ACC112 (cell line): ENCODE data around the gene BTG2.

Source experiments
- H2AFZ ChIP-seq: fragments of 200-600 bp; sonication (generic); one replicate; pipeline ENCODE4 v1.6.0; 2017; ENCODE audit warnings: antibody characterized with exemption, low read length; ENCODE audit not compliant: unreplicated experiment
- H3K27ac ChIP-seq: fragments of 200-600 bp; sonication (generic); 2 replicates; pipeline ENCODE4 v1.5.1; 2014; ENCODE audit warnings: low read depth, mild to moderate bottlenecking, antibody characterized with exemption, low read length, moderate library complexity
- H3K27me3 ChIP-seq: fragments of 200-600 bp; sonication (generic); 2 replicates; pipeline ENCODE4 v1.6.1; 2014; ENCODE audit warnings: mild to moderate bottlenecking, antibody characterized with exemption, low read length, moderate library complexity, mixed read lengths; ENCODE audit not compliant: insufficient read depth
- H3K36me3 ChIP-seq: fragments of 200-600 bp; sonication (generic); 2 replicates; pipeline ENCODE4 v1.6.1; 2016; ENCODE audit warnings: mild to moderate bottlenecking, antibody characterized with exemption, low read length, moderate library complexity, mixed read lengths; ENCODE audit not compliant: insufficient read depth
- H3K4me1 ChIP-seq: fragments of 200-600 bp; sonication (generic); one replicate; pipeline ENCODE4 v1.6.1; 2016; ENCODE audit warnings: low read length, mixed read lengths; ENCODE audit not compliant: insufficient read depth, unreplicated experiment, control insufficient read depth
- H3K4me3 ChIP-seq: fragments of 200-600 bp; sonication (generic); 2 replicates; pipeline ENCODE4 v1.5.1; 2014; ENCODE audit warnings: mild to moderate bottlenecking, low read depth, low read length
- H3K79me2 ChIP-seq: fragments of 200-600 bp; sonication (generic); one replicate; pipeline ENCODE4 v1.6.0; 2016; ENCODE audit warnings: low read length; ENCODE audit not compliant: control insufficient read depth, unreplicated experiment, insufficient read depth

The BTG2 gene

GRCh38 chr1:203270448-203270847, 34.9 kb upstream of the BTG2 start:
- H3K27me3 ChIP-seq, result no peaks in the 10 kb centered on the region
- H3K4me1 ChIP-seq, result no peaks in the 10 kb centered on the region
- no peak overlapping the region for H2AFZ ChIP-seq
- no peak overlapping the region for H3K27ac ChIP-seq
- no peak overlapping the region for H3K4me3 ChIP-seq
- no peaks in the 10 kb centered on the region for H3K79me2 ChIP-seq
- no peaks in the 10 kb centered on the region for H3K36me3 ChIP-seq

DNA sequence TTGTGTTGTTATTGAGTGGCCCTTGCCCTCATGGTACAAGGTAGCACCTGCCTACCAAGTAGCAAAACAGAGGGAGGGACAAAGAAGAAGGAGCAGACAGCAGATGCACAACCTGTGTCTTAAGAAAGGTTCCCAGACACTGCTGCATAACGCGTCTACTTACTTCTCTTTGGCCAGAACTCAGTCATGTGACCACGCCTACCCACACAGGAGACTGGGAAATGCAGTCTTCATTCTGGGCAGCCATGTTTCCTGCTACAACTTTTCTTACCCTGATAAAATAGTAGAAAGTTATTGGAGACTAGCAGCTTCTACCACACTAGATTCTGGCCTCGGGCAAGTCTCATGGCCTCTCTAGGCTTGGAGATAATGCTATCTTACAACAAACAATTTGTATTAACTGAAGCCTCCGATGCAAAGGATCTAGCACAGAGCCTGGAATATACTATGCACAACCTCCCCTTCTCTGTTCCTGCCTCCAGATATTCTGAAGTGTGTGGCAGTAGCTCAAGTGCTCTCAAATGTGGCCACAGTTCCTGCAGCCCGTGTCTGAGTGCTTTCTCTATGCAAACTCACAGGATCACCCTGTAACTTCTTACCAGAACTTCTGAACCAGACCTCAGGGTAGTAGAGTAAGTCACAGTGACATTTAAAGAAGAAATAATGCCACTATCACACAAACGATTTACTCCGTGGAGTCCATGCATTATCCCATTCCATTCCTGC, 34.1 kb upstream of the BTG2 start:
- Histone ChIP-seq H3K79me2 (no peaks in the 10 kb centered on the region), H3K36me3 (no peaks in the 10 kb centered on the region), H2AFZ (peak overlapping the region; percentile 29), H3K4me3 (no peak overlapping the region), H3K27me3 (no peaks in the 10 kb centered on the region), H3K4me1 (no peaks in the 10 kb centered on the region), H3K27ac (no peak overlapping the region)

- Histone ChIP-seq H3K27me3 (no peaks in the 10 kb centered on the region), H3K79me2 (no peaks in the 10 kb centered on the region), H3K4me1 (no peaks in the 10 kb centered on the region), H2AFZ (no peak overlapping the region), H3K27ac (no peak overlapping the region), H3K36me3 (no peaks in the 10 kb centered on the region), H3K4me3 (no peak overlapping the region)
Measured at GRCh38 chr1:203271962-203272632, 33.2 kb upstream of the BTG2 start.

GRCh38 chr1:203272633-203273205, 32.6 kb upstream of the BTG2 start:
- Histone ChIP-seq H3K27ac (no peak overlapping the region), H3K4me1 (no peaks in the 10 kb centered on the region), H2AFZ (no peak overlapping the region)

DNA sequence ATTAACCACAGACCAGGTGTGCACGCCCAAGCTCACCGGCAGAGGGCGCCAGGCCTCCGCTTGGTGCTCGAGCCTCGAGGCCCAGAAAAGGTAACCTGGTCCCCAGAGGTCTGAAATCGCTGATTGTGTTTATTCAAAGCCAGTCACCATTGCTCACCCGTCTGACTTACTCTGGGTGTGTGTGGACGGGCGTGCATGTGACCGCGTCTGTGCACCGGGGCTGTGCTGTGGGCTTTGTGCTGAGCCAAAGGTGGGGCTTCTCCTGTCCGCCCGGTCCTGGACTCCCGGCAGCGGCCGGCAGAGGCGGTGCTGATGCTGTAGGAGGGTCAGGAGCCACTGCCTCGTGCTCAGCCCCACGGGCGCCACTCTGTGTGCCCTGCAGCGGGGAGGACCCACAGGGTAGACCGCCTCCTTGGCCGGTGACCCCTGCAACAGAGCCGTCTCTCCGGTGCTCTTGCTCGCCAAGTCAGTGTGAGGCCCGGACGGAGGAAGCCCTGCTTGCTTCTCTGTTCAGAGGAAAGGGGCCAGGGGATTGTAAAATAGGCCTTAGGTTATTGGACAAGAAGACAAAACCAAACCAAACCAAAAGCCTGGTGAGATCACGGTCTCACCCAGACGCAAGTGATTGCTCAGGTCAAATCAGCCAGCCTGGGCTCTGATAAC, 32.0 kb upstream of the BTG2 start:
- Histone ChIP-seq H3K27me3 (no peaks in the 10 kb centered on the region), H3K36me3 (no peaks in the 10 kb centered on the region), H3K4me1 (peaks cover 5% of the 10 kb centered on the region), H2AFZ (peak overlapping the region; percentile 44), H3K4me3 (0 out of 2 replicates have a peak overlapping the region, but pooled peaks have one; percentile 39), H3K79me2 (no peaks in the 10 kb centered on the region), H3K27ac (no peak overlapping the region)

More at GRCh38 chr1:203272633-203273205, 32.6 kb upstream of the BTG2 start:
- Histone ChIP-seq H3K79me2 (no peaks in the 10 kb centered on the region), H3K36me3 (no peaks in the 10 kb centered on the region), H3K27me3 (no peaks in the 10 kb centered on the region), H3K4me3 (0 out of 2 replicates have a peak overlapping the region, but pooled peaks have one; percentile 39)

DNA sequence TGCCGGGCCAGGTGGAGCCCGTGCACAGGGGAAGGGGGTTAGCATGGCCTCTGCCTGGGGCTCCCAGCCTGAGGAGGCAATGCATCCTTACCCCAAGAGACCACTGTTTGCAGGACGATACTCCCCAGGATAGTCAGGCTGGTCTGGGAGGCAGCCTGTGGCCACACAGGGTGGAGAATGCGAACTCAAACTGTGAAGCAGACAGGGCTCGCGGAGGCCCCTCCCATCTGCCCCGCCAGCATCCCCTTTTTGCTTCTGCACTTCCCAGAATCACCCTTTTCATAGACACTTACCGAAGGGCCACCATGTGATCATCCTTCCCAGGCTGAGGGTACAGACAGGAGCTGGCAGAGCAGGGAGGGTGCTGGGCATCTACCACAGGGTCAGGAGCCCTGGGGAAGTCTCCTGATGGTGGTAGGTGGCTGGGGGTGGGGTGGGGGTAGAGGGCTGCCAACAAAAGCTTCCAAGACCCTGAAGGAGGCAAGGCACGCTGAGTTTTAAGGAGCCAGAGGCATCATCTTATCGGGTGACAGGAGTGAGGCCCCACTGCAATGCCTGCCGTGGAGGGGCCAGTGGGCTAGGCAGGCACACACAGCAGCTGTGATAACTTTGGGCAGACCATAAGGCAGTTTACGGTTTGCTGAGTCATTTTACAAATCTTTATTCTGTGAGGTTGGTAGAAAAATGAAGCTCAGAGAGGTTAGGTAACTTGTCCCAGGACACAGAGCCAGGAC, 31.3 kb upstream of the BTG2 start:
- no peaks in the 10 kb centered on the region for H3K27me3 ChIP-seq
- no peak overlapping the region for H2AFZ ChIP-seq
- no peak overlapping the region for H3K4me3 ChIP-seq
- H3K36me3 ChIP-seq, result no peaks in the 10 kb centered on the region
- no peaks in the 10 kb centered on the region for H3K79me2 ChIP-seq
- H3K4me1 ChIP-seq, result peaks cover 12% of the 10 kb centered on the region
- H3K27ac ChIP-seq, result no peak overlapping the region

DNA sequence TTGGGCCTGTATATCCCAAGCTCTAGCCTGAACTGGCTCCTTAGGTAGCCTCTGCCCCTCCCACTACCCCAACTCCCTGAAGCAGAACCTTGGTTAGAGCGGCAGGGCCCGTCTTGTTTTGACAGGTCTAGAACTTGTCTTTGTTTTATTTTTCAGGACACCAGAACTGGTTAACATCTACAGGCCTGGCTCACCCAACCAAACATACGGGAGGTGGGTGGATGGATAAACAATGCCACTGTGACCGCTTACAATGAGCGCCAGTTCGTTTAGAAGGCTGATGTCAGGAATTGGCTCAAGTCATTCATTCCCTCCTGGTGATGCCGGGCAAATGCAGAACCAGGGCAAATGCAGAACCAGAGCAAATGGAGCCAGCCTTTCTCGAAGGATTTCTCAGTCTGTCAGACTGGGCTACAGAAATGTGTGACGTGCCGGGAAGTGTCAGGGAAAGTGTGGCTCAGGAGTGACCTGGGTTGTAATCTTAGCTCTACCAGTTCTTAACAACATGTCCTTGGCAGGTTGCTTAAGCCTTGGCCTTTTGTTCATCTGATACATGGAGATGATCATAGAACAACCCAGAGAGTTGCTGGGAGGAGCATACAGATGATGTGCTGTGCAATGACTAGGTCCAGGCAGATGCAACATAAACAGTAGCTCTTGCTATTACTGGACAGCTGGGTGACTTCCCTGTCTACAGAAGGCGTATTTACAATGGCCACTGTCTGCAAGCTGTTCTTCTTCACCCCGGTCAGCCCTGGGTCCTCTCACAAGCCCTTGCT, 30.5 kb upstream of the BTG2 start:
- Histone ChIP-seq H3K36me3 (no peaks in the 10 kb centered on the region), H3K27ac (no peak overlapping the region), H3K79me2 (no peaks in the 10 kb centered on the region), H3K4me1 (peaks cover 12% of the 10 kb centered on the region), H2AFZ (no peak overlapping the region), H3K27me3 (no peaks in the 10 kb centered on the region), H3K4me3 (no peak overlapping the region)

GRCh38 chr1:203275656-203276272, 29.6 kb upstream of the BTG2 start:
- H3K36me3 ChIP-seq, result no peaks in the 10 kb centered on the region
- H3K4me1 ChIP-seq, result peaks cover 12% of the 10 kb centered on the region
- no peak overlapping the region for H2AFZ ChIP-seq
- no peaks in the 10 kb centered on the region for H3K79me2 ChIP-seq
- no peaks in the 10 kb centered on the region for H3K27me3 ChIP-seq
- H3K4me3 ChIP-seq, result no peak overlapping the region
- H3K27ac ChIP-seq, result no peak overlapping the region

DNA sequence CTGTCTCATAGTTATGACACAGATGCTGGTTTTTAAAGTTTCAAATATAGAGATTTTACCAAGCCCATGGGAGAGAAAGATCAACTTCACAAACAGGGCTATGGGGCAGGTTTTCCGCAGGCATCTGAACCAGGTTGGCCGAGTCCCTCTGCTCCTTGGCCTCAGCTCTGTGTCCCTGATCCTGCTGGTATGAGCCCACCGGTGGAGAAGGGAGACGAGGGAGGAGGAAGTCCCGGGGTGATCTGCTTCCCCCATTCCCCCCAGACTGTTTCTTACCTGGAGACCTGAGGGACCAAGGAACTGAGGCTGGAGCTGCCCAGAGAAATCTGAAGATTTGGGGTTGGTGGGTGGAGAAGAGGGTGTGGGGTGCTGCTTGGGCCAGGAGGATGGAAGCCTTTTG, 28.9 kb upstream of the BTG2 start:
- no peak overlapping the region for H3K4me3 ChIP-seq
- H3K27me3 ChIP-seq, result no peaks in the 10 kb centered on the region
- no peaks in the 10 kb centered on the region for H3K79me2 ChIP-seq
- peaks cover 12% of the 10 kb centered on the region for H3K4me1 ChIP-seq
- no peak overlapping the region for H3K27ac ChIP-seq
- no peaks in the 10 kb centered on the region for H3K36me3 ChIP-seq
- no peak overlapping the region for H2AFZ ChIP-seq
